ENCODE results near the gene ACTN2.

DNA sequence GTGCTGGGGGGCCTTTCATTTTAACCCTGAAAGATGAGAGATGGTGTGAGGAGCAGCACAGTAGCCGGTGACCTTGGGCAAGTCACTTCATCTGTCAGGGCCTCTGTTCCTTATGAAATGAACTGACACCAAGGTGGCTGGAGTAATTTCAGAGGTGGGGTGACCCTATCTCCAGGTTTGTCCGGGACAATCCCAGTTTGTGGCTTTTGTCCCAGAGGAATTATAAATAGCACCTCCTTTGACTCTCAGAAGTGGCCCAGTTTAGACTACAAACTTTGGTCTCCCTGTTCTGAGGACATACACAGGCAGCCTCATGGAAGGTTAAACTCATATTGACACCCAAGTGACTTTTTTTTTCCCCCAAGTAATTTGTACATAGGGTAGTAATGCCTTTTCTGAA lies 14.6 kb downstream of the ACTN2 start:
- TF ChIP-seq, protein P1, sequence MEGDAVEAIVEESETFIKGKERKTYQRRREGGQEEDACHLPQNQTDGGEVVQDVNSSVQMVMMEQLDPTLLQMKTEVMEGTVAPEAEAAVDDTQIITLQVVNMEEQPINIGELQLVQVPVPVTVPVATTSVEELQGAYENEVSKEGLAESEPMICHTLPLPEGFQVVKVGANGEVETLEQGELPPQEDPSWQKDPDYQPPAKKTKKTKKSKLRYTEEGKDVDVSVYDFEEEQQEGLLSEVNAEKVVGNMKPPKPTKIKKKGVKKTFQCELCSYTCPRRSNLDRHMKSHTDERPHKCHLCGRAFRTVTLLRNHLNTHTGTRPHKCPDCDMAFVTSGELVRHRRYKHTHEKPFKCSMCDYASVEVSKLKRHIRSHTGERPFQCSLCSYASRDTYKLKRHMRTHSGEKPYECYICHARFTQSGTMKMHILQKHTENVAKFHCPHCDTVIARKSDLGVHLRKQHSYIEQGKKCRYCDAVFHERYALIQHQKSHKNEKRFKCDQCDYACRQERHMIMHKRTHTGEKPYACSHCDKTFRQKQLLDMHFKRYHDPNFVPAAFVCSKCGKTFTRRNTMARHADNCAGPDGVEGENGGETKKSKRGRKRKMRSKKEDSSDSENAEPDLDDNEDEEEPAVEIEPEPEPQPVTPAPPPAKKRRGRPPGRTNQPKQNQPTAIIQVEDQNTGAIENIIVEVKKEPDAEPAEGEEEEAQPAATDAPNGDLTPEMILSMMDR (conservative IDR thresholded peaks at IDR 0.05): no peak
- TF ChIP-seq ZFX (IDR thresholded peaks at IDR 0.05): no peak

All from C4-2B (cell line).